A549 treated with DMSO at 1 μM for 4 hours (cell line): ENCODE results near the gene PLIN3. TPM values are rescaled to one million over a fixed set of nuclear protein-coding genes. Genes with fewer than 3 reads are reported as not detected.

Experiments used
- total RNA-seq: library from RNA; stranded (reverse); fragments of 200-300 nt; extraction: Qiagen RNA extraction; gene quantifications from 5 replicates; pipeline ENCODE4 v1.2.3, GENCODE V29; 2022; ENCODE audit warnings: low read depth

The PLIN3 gene, protein sequence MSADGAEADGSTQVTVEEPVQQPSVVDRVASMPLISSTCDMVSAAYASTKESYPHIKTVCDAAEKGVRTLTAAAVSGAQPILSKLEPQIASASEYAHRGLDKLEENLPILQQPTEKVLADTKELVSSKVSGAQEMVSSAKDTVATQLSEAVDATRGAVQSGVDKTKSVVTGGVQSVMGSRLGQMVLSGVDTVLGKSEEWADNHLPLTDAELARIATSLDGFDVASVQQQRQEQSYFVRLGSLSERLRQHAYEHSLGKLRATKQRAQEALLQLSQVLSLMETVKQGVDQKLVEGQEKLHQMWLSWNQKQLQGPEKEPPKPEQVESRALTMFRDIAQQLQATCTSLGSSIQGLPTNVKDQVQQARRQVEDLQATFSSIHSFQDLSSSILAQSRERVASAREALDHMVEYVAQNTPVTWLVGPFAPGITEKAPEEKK
- total RNA-seq, result 112 to 126 TPM (median 116 TPM) in 5 replicates

GRCh38 chr19:4867534-4868285, at the start of gene PLIN3:
Gene PLIN3 (minus strand): TSS chr19:4867667. CDS start chr19:4861394, 6,273 bp downstream.

DNA sequence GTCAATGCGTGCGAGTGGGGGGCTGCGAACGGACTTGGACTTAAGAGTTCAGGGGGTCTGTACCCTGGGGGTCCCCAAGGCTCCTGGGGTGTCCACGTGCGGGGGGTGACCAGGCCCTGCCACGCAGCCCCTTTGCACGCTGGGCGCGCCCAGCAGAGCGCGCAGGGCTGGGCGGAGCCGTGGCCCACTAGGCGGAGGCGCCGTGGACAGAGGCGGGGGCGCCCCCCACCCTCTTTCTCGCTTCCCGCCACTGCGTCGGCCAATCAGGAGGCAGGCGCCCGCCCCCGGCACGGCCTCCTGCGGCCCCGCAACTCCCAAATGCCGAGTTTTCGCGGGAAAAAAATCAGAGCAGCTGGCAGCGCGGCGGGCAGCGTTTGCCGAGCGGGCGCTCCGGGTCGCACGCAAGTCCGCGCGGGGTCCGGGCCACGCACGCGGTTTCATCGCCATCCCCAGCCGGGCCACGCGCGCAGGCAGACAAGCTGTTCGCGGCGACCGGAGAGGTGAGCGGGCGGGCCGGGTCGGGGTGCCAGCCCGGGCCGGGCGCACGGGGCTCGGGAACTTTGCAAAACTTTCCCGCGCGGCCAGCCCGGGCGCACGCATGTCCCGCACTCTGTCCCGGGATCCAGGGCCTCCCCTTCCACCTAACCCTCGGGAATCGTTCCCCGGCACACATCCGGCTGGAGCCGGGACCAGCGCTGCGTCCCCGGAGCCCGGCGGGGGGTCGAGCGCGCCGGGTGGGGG, 41.9 kb upstream of the PLIN3 start, which contains the start of gene UHRF1:
UHRF1 (plus strand) TSS at position 346 of the 741 bp plus-strand sequence. CDS start 1,385 bp downstream, outside the sequence.

DNA sequence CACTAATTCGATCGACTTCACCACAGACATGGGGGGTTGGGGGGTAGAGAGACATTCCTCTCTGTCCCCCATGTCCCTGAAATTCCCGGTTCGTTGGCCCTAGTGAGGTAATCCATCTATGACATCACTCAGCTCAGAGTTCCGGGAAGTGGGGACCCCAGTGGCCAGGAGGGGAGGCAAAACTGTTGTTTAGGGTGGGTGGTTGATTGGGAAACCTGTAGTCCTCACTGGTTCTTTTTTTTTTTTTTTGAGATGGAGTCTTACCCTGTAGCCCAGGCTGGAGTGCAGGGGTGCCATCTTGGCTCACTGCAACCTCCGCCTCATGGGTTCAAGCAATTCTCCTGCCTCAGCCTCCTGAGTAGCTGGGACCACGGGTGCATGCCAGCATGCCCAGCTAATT, 35.3 kb upstream of the PLIN3 start, which contains the start of gene ARRDC5:
ARRDC5 (minus strand) TSS at position 101 of the 400 bp plus-strand sequence; CDS start at position 30, 71 bp downstream.

DNA sequence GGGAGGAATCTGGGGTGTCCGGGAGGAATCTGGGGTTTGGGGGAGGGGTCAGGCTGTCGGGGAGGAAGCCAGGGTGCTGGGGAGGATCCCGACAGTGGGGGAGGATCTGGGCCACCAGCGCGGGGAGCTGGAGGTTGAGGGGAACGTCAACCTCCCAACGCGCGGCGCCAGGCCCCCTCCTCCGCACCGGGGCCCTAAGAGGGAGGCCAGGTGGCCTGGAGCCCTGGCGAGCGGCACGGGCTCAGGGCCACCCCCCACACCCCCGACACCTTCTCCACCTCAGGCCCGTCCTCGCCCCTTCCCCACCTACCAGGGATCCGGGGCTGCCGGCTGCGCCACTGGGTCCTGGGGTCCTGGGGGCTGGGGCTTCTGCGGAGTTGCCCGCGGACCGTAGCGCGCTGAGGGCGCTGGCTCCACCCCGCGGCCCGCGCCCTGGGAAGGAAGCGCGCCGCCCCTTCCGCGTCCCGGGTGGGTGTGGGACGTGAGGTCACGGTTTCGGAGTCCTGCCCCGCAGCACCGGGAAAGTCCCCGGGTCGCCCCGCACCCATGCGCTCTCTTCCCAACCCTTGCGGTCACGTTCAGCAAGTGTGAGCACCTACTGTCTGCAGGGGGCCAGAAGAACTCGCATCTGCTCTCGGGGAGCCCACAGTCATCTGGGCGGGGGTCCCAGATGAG, 36.0 kb downstream of the PLIN3 start, which contains the start of gene TICAM1:
TICAM1 (minus strand) TSS at position 409 of the 675 bp plus-strand sequence. CDS start 13,335 bp downstream, outside the sequence.

DNA sequence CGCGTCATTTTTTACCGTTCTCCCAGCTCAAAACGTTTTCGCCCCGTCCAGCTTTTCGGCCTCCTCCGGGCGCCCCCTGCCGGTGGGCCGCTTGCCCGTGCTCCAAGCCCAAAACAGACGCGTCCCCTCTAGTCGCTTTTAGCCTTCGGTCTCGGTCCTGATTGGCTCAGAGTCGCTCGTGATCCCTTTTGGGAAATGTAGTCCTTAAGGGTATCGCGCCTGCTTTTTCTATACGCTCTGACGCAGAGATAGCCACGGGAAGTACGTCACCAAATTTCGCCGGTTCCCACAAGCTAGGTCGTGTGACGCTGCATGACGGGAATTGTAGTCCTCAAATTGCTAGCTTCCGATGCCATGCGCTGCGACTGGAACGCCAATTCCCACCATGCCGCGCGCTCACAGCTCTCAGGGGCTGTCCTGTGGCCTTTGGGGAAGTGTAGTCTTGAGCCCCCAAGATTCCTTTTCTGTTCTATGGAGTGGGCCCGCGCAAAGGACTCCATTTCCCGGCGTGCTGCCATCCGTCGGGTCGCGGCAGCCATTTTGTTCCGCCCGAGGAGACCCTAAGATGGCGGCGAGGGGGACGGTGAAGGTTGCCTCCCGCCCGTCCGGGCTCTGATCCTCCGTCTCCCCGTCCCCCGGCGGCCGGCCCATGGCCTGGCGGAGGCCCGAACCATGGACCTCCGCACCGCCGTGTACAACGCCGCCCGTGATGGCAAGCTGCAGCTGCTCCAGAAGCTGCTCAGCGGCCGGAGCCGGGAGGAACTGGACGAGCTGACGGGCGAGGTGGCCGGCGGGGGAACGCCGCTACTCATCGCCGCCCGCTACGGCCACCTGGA, 76.1 kb downstream of the PLIN3 start, which contains the start of gene FEM1A:
FEM1A (plus strand) TSS at position 552 of the 836 bp plus-strand sequence; CDS start at position 673, 121 bp downstream.

Other genes with a start within 250 kb of the PLIN3 start
- gene TNFAIP8L1, start 228.2 kb downstream of the PLIN3 start, total RNA-seq, result 3.4 to 5.2 TPM (median 4.6 TPM) in 5 replicates
- 114 to 140 TPM (median 131 TPM) in 5 replicates for gene MYDGF, start 197.3 kb downstream of the PLIN3 start, total RNA-seq
- 59.3 to 76.1 TPM (median 69.8 TPM) in 5 replicates for gene DPP9, start 143.8 kb downstream of the PLIN3 start, total RNA-seq
- 5.7 to 6.3 TPM (median 6.3 TPM) in 5 replicates for gene FEM1A, start 75.9 kb downstream of the PLIN3 start, total RNA-seq
- gene TICAM1, start 36.0 kb downstream of the PLIN3 start, total RNA-seq, result 7.8 to 9.1 TPM (median 8.0 TPM) in 5 replicates
- not detected in 5 replicates for gene ARRDC5, start 35.2 kb upstream of the PLIN3 start, total RNA-seq
- gene UHRF1, start 41.8 kb upstream of the PLIN3 start, total RNA-seq, result 47.9 to 61.6 TPM (median 51.6 TPM) in 5 replicates
- gene KDM4B, start 101.4 kb upstream of the PLIN3 start, total RNA-seq, result 5.2 to 8.1 TPM (median 6.9 TPM) in 5 replicates